ENCODE data around the gene BLTP3B. TPM values are rescaled to one million over a fixed set of nuclear protein-coding genes. Genes with fewer than 3 reads are reported as not detected.
A peak's percentile ranks its signal among the peaks of the same experiment; 100 is the strongest.

Gene BLTP3B
- polyA plus RNA-seq, 1 experiment, result 28.9 TPM

DNA sequence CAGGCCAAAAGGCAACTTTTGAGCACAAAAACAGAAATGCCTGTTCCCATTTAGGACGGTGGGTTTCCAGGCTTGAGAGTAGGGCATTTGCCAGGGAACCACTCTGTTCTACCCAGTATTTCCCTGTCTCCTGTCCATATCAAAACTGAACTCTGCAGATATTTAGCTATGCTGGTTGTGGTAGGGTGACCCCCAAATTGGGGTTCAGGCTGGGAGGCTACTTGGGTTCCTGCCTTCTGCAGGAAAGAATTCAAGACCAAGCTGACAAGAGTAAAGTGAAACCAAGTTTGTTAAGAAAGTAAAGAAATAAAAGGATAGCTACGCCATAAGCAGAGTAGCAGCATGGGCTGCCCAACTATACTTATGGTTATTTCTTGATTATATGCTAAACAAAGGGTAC, 3.6 kb upstream of the BLTP3B start:
- H3K27me3 ChIP-seq (ENCODE audit: control insufficient read depth, insufficient read depth, low read length), result no peaks in the 10 kb centered on the region
- no peak overlapping the region for H3K27ac ChIP-seq (ENCODE audit: low read depth, low read length)
- no peaks in the 10 kb centered on the region for H3K9me3 ChIP-seq (ENCODE audit: control insufficient read depth, insufficient read depth, low read length)
- DNase-seq (ENCODE audit: low read depth, low spot score), result no peak
- ChIA-PET CTCF (interaction anchor here (1.5 to 3.6 kb wide), 2 partner anchors 9 to 17 kb away, joined by 4 to 23 read pairs; no protein-coding TSS in a partner anchor), POLR2A (no interaction called here)
- no peak overlapping the region for H3K4me3 ChIP-seq (ENCODE audit: low read depth, low read length)
- TF ChIP-seq, protein P1, sequence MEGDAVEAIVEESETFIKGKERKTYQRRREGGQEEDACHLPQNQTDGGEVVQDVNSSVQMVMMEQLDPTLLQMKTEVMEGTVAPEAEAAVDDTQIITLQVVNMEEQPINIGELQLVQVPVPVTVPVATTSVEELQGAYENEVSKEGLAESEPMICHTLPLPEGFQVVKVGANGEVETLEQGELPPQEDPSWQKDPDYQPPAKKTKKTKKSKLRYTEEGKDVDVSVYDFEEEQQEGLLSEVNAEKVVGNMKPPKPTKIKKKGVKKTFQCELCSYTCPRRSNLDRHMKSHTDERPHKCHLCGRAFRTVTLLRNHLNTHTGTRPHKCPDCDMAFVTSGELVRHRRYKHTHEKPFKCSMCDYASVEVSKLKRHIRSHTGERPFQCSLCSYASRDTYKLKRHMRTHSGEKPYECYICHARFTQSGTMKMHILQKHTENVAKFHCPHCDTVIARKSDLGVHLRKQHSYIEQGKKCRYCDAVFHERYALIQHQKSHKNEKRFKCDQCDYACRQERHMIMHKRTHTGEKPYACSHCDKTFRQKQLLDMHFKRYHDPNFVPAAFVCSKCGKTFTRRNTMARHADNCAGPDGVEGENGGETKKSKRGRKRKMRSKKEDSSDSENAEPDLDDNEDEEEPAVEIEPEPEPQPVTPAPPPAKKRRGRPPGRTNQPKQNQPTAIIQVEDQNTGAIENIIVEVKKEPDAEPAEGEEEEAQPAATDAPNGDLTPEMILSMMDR (IDR thresholded peaks at IDR 0.05; ENCODE audit: low read depth, low read length), result no peak

- Histone ChIP-seq H3K9me3 (ENCODE audit: control insufficient read depth, insufficient read depth, low read length) (no peaks in the 10 kb centered on the region), H3K4me3 (ENCODE audit: low read depth, low read length) (no peak overlapping the region), H3K27ac (ENCODE audit: low read depth, low read length) (no peak overlapping the region), H3K27me3 (ENCODE audit: control insufficient read depth, insufficient read depth, low read length) (no peaks in the 10 kb centered on the region)
- ChIA-PET POLR2A (no interaction called here), CTCF (interaction anchor here (1.5 to 3.6 kb wide), 2 partner anchors 10 to 16 kb away, joined by 4 to 23 read pairs; no protein-coding TSS in a partner anchor)
- TF ChIP-seq, protein P1 (IDR thresholded peaks at IDR 0.05; ENCODE audit: low read depth, low read length), result no peak
- no peak for DNase-seq (ENCODE audit: low read depth, low spot score)
Measured at GRCh38 chr12:100145643-100146042, 3.0 kb upstream of the BLTP3B start.

DNA sequence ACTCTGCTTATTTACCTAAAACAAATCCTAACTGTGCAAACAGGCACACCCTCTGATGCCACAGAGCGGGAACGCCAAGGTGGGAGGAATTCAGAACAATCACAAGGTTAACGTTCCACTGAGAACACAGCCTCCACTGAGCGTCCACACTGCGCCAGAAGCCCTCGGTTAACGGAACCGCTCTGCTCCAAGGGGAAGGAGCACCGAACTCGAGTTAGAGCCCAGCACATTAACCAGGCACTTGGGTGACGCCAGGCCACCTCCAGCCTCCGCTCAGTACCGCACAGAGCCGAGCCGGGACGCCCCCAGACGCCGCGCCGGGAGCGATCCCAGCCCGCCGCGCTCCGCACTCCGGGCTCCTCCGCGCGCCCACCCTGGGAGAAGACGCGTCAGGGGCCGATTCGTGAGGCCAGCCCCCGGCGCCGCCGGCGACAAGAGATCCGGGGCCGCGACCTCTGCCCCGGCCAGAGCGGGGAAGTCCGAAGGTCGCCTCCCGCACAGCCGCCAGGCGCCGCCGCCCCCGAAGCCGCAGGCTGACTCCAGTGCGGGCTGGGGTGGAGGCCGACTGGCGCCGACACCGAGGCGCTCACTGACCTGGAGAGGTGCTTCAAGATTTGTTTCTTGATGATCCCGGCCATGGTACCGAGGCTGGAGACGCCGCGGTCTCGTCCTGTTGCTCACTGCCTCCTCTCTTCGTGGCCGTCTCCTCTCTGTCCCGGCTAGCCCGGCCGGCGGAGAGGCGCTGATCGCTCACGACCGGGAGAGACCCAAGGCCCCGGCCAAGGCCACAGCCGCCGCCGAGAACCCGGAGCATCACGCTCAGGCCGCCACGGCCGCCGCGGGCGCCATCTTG, 450 bp downstream of the BLTP3B start:
- DNase-seq (ENCODE audit: low read depth, low spot score), result no peak
- no peaks in the 10 kb centered on the region for H3K27me3 ChIP-seq (ENCODE audit: control insufficient read depth, insufficient read depth, low read length)
- TF ChIP-seq, protein P1 (IDR thresholded peaks at IDR 0.05; ENCODE audit: low read depth, low read length), result no peak
- CTCF ChIA-PET, result no interaction called here
- POLR2A ChIA-PET, result no interaction called here
- H3K27ac ChIP-seq (ENCODE audit: low read depth, low read length), result peak overlapping the region; percentile 82
- peak overlapping the region; percentile 95 for H3K4me3 ChIP-seq (ENCODE audit: low read depth, low read length)
- no peaks in the 10 kb centered on the region for H3K9me3 ChIP-seq (ENCODE audit: control insufficient read depth, insufficient read depth, low read length)

DNA sequence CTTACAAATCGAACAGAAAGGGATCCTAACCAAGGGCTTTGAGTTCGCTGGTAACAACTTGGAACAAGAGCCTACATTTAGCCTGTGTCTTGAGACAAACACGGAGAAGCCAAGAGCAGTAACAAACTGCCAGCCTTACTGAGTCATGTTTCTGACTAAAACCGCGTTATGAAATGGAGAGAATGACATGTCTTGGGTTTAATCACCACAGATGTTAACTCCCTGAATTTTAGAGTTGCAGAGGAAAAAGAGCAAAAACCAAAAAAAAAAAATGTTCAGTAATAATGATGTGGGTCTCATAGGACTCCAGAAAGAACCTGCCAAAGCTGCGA, 1.0 kb downstream of the BLTP3B start:
- peak overlapping the region; percentile 95 for H3K4me3 ChIP-seq (ENCODE audit: low read depth, low read length)
- CTCF ChIA-PET, result no interaction called here
- no peaks in the 10 kb centered on the region for H3K9me3 ChIP-seq (ENCODE audit: control insufficient read depth, insufficient read depth, low read length)
- peak overlapping the region; percentile 78 for H3K27ac ChIP-seq (ENCODE audit: low read depth, low read length)
- TF ChIP-seq, protein P1 (IDR thresholded peaks at IDR 0.05; ENCODE audit: low read depth, low read length), result no peak
- DNase-seq (ENCODE audit: low read depth, low spot score), result peak; percentile 61
- POLR2A ChIA-PET, result no interaction called here
- no peaks in the 10 kb centered on the region for H3K27me3 ChIP-seq (ENCODE audit: control insufficient read depth, insufficient read depth, low read length)

DNA sequence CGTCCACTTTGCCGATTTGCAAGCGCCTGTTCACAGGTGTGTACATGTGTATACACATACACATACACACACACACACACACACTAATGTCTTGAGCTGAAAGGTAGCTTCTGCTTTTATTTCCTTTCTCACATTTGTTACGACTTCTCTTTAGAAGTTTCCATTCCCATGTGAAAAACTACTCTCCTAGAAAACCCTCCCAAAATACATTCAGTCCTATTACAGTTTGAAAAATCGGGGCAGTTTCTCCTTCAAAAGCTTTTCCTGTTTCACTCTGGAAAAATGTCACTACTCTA, 3.9 kb downstream of the BLTP3B start:
- Histone ChIP-seq H3K4me3 (ENCODE audit: low read depth, low read length) (no peak overlapping the region), H3K27ac (ENCODE audit: low read depth, low read length) (no peak overlapping the region), H3K27me3 (ENCODE audit: control insufficient read depth, insufficient read depth, low read length) (no peaks in the 10 kb centered on the region), H3K9me3 (ENCODE audit: control insufficient read depth, insufficient read depth, low read length) (no peaks in the 10 kb centered on the region; the same call in 1 of the 2 replicates)
- ChIA-PET CTCF (interaction anchor here (1.0 to 3.0 kb wide), 6 partner anchors 10 to 80 kb away, joined by 3 to 20 read pairs (median 5); no protein-coding TSS in a partner anchor), POLR2A (no interaction called here)
- no peak for DNase-seq (ENCODE audit: low read depth, low spot score)
- TF ChIP-seq, protein P1 (IDR thresholded peaks at IDR 0.05; ENCODE audit: low read depth, low read length), result no peak

Measured in AG04450 (cell line).